Activated naive CD4-positive, alpha-beta T cell treated with anti-CD3 and anti-CD28 coated beads, Interleukin-2, amount 50 U/mL, for 24 hours (primary cell): ENCODE data around the gene DNAH14.
"Not testable (repeated sequence)": the region's sequence is repeated elsewhere in the genome, so short reads cannot be mapped to it uniquely, and the experiment has no call there.

ENCODE experiments used
- H3K27ac Mint-ChIP-seq: one replicate; pipeline ENCODE4 v1.8.0; 2021; ENCODE audit warnings: mild to moderate bottlenecking, mixed read lengths
- H3K27me3 Mint-ChIP-seq: one replicate; pipeline ENCODE4 v1.8.0; 2021; ENCODE audit warnings: mixed read lengths
- H3K36me3 Mint-ChIP-seq: one replicate; pipeline ENCODE4 v1.8.0; 2021; ENCODE audit warnings: mixed read lengths
- H3K4me1 Mint-ChIP-seq: one replicate; pipeline ENCODE4 v1.8.0; 2021; ENCODE audit warnings: mixed read lengths
- H3K4me3 Mint-ChIP-seq: one replicate; pipeline ENCODE4 v1.8.0; 2021; ENCODE audit warnings: mild to moderate bottlenecking, mixed read lengths
- H3K9me3 Mint-ChIP-seq: one replicate; pipeline ENCODE4 v1.8.0; 2021; ENCODE audit warnings: mixed read lengths

DNAH14 gene

DNA sequence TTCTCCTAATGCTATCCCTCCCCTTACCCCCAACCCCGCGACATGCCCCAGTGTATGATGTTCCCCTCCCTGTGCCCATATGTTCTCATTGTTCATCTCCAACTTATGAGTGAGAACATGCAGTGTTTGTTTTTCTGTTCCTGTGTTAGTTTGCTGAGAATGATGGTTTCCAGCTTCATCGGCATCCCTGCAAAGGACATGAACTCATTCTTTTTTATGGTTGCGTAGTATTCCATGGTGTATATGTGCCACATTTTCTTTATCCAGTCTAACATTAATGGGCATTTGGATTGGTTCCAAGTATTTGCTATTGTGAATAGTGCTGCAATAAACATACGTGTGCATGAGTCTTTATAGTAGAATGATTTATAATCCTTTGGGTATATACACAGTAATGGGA lies 78.6 kb downstream of the DNAH14 start:
- peaks cover 14% of the 10 kb centered on the region for H3K27me3 Mint-ChIP-seq
- not testable (repeated sequence) for H3K36me3 Mint-ChIP-seq, H3K4me3 Mint-ChIP-seq, H3K27ac Mint-ChIP-seq, H3K4me1 Mint-ChIP-seq
- H3K9me3 Mint-ChIP-seq = peaks cover 18% of the 10 kb centered on the region

DNA sequence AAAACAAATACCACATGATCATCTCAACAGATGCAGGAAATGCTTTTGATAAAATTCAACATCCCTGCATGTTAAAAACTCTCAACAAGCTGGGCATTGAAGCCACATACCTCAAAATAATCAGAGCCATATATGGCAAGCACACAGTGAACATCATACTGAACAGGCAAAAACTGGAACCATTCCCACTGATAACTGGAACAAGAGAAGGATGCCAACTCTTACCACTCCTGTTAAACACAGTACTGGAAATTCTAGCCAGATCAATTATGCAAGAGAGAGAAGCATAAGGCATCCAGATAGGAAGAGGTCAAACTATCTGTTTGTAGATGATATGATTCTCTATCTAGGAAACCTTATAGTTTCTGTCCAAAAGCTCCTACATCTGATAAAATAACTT lies 91.6 kb downstream of the DNAH14 start:
- Mint-ChIP-seq H3K4me3 (no peak overlapping the region), H3K9me3 (peaks cover 7% of the 10 kb centered on the region), H3K27ac (no peak overlapping the region), H3K4me1 (no peaks in the 10 kb centered on the region), H3K36me3 (no peaks in the 10 kb centered on the region), H3K27me3 (peaks cover 8% of the 10 kb centered on the region)

DNA sequence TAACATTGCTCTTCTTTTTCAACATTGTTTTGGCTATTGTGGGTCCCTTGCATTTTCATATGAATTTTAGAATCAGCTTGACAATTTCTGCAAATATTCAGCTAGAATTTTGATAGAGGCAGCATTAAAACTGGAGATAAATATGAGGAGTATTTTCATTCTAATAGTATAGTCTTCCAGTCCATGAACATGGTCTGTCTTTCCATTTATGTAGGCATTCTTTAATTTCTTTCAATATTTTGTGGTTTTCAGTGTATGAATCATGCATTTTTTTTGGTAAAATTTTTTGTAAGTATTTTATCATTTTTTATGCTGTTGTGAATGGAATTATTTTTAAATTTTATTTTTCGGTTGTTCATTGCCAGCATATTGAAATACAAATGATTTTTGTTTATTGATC lies 97.2 kb downstream of the DNAH14 start:
- Mint-ChIP-seq H3K4me3 (no peak overlapping the region), H3K27ac (no peak overlapping the region), H3K4me1 (no peaks in the 10 kb centered on the region), H3K36me3 (no peaks in the 10 kb centered on the region), H3K9me3 (peaks cover 9% of the 10 kb centered on the region), H3K27me3 (peaks cover 2% of the 10 kb centered on the region)

DNA sequence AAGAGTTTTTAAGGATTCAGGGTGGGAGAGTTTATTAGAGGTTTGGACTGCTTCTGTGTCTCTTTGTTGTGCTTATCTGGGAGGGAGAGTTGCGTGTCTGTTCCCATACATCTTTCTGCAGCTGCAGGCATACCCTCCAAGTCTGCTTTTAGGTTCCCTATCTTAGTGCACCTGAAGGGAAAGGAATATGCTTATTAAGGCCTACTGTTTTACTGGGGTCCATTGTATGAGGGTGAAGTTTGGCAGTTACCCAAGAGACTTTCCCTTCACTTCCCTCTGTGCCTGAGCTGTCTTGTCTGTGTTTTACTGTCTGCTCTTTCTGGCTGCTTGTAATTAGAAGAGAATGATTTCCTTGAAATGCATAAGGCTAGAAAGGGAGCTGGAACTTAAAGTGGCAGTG lies 107.0 kb downstream of the DNAH14 start:
- not testable (repeated sequence) for H3K36me3 Mint-ChIP-seq, H3K9me3 Mint-ChIP-seq, H3K4me3 Mint-ChIP-seq, H3K27ac Mint-ChIP-seq, H3K4me1 Mint-ChIP-seq, H3K27me3 Mint-ChIP-seq

DNA sequence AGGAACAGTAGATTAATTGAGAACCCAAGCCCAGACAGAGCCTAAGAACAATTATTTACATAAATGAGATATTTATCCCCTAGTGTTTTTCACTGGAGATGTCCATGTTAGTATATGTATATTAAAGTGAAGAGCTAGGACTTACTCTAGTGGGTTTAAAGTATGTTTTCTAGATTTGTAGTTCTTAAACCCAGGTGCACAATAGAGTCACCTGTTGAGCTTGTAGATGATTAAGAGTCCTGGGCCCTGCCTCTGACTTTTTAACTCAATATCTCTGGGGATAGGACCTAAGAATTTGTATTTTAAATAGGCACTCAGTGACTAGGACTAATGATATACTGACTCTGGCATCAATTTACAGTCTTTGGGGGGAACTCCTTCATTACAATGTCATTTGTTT lies 112.8 kb downstream of the DNAH14 start:
- H3K9me3 Mint-ChIP-seq = no peaks in the 10 kb centered on the region
- peaks cover 9% of the 10 kb centered on the region for H3K27me3 Mint-ChIP-seq
- no peak overlapping the region for H3K27ac Mint-ChIP-seq
- no peak overlapping the region for H3K4me3 Mint-ChIP-seq
- no peaks in the 10 kb centered on the region for H3K4me1 Mint-ChIP-seq
- H3K36me3 Mint-ChIP-seq = no peaks in the 10 kb centered on the region

DNA sequence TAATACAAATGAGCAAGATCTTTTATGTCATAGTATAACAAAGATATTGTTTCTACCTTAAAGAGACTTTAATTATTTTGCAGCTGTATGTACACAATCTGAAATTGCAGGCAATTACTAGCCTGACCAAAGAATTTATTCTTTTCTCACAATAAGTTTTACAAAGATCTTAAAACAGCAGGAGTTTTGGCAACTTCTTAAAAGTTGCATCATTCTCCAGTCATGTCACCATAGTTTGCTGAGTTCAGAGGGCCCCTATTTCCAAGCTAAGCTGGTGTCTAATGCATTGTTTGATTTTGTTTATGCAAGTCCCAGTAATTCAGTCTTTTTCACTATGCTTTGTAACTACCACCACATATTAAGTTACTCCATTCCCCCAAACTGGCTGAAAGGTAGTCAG lies 114.8 kb downstream of the DNAH14 start:
- Mint-ChIP-seq H3K27ac (no peak overlapping the region), H3K9me3 (no peaks in the 10 kb centered on the region), H3K4me3 (no peak overlapping the region), H3K36me3 (no peaks in the 10 kb centered on the region), H3K27me3 (peaks cover 6% of the 10 kb centered on the region), H3K4me1 (no peaks in the 10 kb centered on the region)

DNA sequence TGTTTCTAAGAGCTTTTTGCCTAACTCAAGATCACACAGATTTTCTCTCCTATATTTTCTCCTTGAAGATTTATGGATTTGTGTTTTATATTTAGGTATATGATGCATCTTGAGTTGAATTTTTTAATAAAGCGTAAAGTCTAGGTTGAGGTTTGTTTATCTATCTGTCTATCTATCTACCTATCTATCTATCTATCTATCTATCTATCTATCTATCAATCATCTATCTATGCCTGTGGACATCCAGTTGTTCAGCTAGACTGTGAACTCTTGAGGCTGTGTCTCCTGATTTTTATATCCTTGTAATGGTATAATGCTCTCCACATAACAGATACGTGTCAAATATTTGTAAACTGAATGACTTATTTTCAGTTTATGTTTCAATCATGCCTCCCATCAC lies 120.1 kb downstream of the DNAH14 start:
- H3K36me3 Mint-ChIP-seq = no peaks in the 10 kb centered on the region
- H3K9me3 Mint-ChIP-seq = peaks cover 6% of the 10 kb centered on the region
- no peak overlapping the region for H3K4me3 Mint-ChIP-seq
- H3K4me1 Mint-ChIP-seq = no peaks in the 10 kb centered on the region
- peaks cover 5% of the 10 kb centered on the region for H3K27me3 Mint-ChIP-seq
- H3K27ac Mint-ChIP-seq = no peak overlapping the region

DNA sequence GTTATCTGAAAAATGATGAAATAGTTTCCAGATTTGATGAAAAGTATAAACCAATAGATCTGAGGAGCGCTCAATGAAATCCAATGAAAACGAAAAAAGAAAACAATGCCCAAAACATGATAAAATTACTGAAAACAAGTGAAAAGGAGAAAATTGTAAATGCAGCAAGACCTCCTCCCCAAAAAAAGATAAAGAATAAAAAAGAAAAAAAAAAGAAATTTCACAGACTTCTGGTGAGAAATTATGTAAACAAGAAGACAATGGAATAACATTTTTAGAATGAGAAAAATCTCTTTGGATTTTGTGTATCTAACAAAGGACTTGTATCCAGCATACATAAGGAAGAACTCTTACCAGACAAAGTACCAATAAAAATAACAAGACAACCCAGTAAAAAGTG lies 134.2 kb downstream of the DNAH14 start:
- Mint-ChIP-seq H3K4me1 (no peaks in the 10 kb centered on the region), H3K4me3 (no peak overlapping the region), H3K27me3 (peaks cover 7% of the 10 kb centered on the region), H3K9me3 (peaks cover 7% of the 10 kb centered on the region), H3K36me3 (no peaks in the 10 kb centered on the region), H3K27ac (no peak overlapping the region)

DNA sequence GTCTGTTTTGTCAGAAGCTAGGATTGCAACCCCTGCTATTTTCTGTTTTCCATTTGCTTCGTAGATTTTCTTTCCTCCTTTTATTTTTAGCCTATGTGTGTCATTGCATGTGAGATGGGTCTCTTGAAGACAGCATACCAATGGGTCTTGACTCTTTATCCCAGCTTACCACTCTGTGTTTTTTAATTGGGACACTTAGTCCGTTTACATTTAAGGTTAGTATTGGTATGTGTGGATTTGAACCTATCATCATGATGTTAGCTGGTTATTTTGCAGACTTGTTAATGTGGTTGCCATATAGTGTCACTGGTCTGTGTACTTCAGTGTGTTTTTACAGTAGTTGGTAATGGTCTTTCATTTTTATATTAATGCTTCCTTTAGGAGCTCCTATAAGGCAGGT lies 141.5 kb downstream of the DNAH14 start:
- no peaks in the 10 kb centered on the region for H3K4me1 Mint-ChIP-seq
- peaks cover 3% of the 10 kb centered on the region for H3K36me3 Mint-ChIP-seq
- no peak overlapping the region for H3K4me3 Mint-ChIP-seq
- no peak overlapping the region for H3K27ac Mint-ChIP-seq
- H3K27me3 Mint-ChIP-seq = no peaks in the 10 kb centered on the region
- peaks cover 22% of the 10 kb centered on the region for H3K9me3 Mint-ChIP-seq

DNA sequence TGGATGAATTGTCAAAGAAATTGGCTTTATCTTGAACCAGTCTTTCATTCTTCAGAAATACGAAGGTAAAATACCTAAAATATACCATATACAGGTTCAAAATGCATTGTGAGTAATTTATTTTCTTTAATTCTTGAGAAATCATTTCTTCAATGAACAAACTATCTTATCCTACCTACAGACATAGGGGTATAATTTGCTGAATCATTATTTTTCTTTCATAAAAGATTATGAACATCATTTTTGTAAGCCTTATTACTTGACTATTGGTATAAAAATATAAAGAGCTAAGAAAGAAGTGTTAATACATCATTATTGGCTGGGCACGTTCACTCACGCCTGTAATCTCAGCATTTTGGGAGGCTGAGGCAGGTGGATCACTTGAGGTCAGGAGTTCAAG lies 167.7 kb downstream of the DNAH14 start:
- Mint-ChIP-seq H3K9me3 (no peaks in the 10 kb centered on the region), H3K27me3 (no peaks in the 10 kb centered on the region), H3K36me3 (no peaks in the 10 kb centered on the region), H3K4me3 (no peak overlapping the region), H3K27ac (no peak overlapping the region), H3K4me1 (no peaks in the 10 kb centered on the region)

DNA sequence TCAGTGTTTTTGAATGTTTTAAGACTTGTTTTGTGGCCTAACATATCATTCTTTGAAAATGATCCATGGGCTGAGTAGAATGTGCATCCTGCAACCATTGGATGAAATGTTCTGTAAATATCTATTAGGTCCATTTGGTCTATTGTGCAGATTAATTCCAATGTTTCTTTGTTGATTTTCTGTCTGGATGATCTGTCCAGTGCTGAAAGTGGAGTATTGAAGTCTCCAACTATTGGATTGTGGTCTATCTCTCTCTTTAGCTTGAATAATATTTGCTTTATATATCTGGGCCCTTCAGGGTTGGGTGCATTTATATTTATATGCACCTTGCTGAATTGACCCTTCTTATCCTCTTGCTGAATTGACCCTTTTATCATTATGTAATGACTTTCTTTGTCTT lies 181.5 kb downstream of the DNAH14 start:
- Mint-ChIP-seq H3K4me3 (no peak overlapping the region), H3K27me3 (no peaks in the 10 kb centered on the region), H3K4me1 (no peaks in the 10 kb centered on the region), H3K27ac (no peak overlapping the region), H3K36me3 (no peaks in the 10 kb centered on the region), H3K9me3 (no peaks in the 10 kb centered on the region)

DNA sequence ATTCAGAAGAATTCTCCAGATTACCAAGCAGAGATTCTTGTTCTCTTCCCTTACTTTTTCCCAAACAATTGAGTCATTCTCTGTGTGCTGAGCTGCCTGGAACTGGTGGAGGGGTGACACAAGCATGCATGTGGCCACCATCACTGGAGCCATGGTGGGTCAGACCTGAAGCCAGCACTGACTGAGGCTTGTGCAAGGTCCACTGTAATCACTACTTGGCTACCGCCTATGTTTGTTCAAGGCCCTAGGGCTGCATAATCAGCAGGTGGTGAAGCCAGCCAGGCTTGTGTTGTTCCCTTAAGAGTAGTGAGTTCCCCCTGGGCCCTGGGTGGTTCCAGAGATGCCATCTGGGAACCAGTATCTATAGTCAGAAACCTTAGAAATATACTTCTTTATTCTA lies 183.8 kb downstream of the DNAH14 start:
- Mint-ChIP-seq H3K4me3 (no peak overlapping the region), H3K9me3 (no peaks in the 10 kb centered on the region), H3K4me1 (no peaks in the 10 kb centered on the region), H3K27ac (no peak overlapping the region), H3K36me3 (no peaks in the 10 kb centered on the region), H3K27me3 (no peaks in the 10 kb centered on the region)

DNA sequence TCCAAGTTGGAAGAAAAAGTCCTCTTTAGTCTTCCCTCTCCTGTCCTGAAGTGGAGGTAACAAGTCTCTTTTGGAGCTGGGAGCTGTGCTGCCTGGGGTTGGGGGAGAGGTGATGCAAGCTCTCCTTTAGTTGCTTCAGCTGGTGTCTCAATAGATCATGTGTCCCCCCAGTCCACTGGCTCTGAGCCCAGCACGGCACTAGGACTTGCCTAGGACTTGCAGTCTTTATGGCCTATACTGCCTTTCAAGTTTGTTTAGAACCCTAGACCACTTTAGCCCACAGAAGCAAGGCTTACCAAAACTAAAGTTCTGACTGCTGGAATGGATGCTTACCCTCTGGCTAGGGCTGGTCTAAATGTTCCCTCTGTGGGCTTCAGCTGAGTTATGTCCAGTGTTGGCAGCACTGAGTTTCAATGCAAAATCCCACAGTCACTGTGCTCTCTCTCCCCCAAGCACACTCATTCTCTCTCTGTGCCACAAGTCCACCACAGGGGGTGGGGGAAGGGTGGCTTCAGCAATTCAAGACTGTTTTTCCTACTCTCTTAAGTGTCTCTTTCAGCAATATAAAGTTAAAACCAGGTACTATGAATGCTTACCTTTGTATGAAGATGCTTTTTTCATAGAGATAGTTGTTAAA lies 185.0 kb downstream of the DNAH14 start:
- Mint-ChIP-seq H3K9me3 (no peaks in the 10 kb centered on the region), H3K4me3 (no peak overlapping the region), H3K4me1 (no peaks in the 10 kb centered on the region), H3K27me3 (no peaks in the 10 kb centered on the region), H3K36me3 (no peaks in the 10 kb centered on the region), H3K27ac (no peak overlapping the region)

DNA sequence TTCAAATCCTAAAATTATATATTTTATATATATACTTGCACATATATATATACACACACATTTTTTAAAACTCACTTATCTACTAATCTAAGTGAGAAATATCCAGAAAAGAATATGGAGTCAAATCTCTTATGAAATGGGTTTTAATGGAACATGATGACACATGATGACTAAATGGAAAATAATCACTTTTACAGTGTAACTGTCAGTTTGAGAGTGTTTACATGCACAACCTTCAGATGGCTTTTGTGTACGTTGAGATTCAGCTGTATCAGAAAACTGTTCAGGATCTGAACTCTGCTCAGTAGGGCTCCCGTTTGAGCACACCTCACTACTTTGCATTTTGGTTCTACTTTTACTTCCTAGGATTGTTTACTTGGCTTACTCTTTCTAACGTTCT lies 189.8 kb downstream of the DNAH14 start:
- H3K27ac Mint-ChIP-seq = no peak overlapping the region
- no peaks in the 10 kb centered on the region for H3K27me3 Mint-ChIP-seq
- no peaks in the 10 kb centered on the region for H3K36me3 Mint-ChIP-seq
- H3K4me3 Mint-ChIP-seq = no peak overlapping the region
- no peaks in the 10 kb centered on the region for H3K4me1 Mint-ChIP-seq
- H3K9me3 Mint-ChIP-seq = no peaks in the 10 kb centered on the region

DNA sequence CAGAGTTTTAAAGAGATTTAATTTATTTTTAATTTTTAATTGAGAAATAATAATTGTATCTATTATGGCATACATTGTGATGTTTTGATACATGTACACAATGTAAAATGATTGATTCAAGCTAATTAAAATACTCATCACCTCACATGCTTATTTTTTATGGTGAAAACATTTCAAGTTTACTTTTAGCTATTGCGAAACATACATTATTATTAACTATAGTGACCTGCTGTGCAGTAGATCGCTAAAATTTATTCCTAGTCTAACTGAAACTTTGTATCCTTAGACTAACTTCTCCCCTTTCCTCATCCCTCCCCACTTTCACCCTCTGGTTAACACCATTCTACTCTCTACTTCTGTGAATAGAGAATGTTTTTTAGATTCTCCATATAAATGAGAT lies 191.6 kb downstream of the DNAH14 start:
- H3K27me3 Mint-ChIP-seq = no peaks in the 10 kb centered on the region
- no peak overlapping the region for H3K27ac Mint-ChIP-seq
- no peak overlapping the region for H3K4me3 Mint-ChIP-seq

DNA sequence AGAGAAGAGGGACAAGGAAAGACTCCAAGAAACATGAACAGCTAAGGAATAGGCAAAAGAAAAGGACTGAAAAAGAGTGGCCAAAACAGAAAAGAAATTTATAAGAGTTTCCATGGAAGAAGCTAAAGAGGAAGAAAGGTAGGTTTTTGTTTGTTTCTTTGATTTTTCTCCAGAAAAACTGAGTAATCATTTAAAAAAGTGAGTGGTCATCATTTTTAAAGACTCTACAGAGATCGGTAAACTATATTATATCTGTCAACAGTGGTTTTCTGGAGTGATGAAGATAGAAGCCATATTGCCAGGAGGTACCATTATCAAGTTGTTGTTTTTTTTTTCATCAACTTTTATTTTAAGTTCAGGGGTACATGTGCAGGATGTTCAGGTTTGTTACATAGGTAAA lies 202.4 kb downstream of the DNAH14 start:
- H3K27ac Mint-ChIP-seq = no peak overlapping the region
- H3K4me1 Mint-ChIP-seq = no peaks in the 10 kb centered on the region
- peaks cover 30% of the 10 kb centered on the region for H3K9me3 Mint-ChIP-seq
- no peaks in the 10 kb centered on the region for H3K36me3 Mint-ChIP-seq
- no peak overlapping the region for H3K4me3 Mint-ChIP-seq
- H3K27me3 Mint-ChIP-seq = peaks cover 3% of the 10 kb centered on the region

More for the DNA sequence above, 191.6 kb downstream of the DNAH14 start:
- no peaks in the 10 kb centered on the region for H3K36me3 Mint-ChIP-seq
- no peaks in the 10 kb centered on the region for H3K4me1 Mint-ChIP-seq
- no peaks in the 10 kb centered on the region for H3K9me3 Mint-ChIP-seq

DNA sequence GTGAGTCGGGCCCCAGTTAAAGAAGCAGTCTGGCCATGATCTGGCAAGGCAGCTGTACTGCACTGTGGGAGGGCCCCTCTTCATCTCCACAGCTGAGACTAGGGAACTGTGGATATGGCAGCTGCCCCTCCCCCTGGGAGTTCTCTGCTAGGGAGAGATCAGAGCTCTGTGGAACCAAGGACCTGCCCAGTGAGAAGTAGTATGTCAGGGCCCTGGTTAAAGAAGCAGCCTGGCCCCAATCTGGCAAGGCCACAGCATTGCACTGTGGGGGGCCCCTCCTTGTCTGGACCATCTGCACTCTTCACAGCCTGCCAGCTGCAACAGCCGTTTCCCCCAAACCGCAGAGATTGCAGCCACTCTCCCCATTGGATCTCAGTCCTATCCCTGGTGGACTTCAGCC lies 208.5 kb downstream of the DNAH14 start:
- Mint-ChIP-seq H3K9me3 (peaks cover 25% of the 10 kb centered on the region), H3K27me3 (peaks cover 14% of the 10 kb centered on the region), H3K36me3 (no peaks in the 10 kb centered on the region), H3K4me1 (no peaks in the 10 kb centered on the region), H3K4me3 (no peak overlapping the region), H3K27ac (no peak overlapping the region)
